SK-N-SH treated with all-trans-retinoic acid at 6 μM for 48 hours (cell line): ENCODE results near the gene RUFY3.

Experiments used
- ARNTL ChIP-seq: fragments of 450-650 bp; formaldehyde crosslinking; IDR thresholded peaks from 2 replicates; pipeline ENCODE4 v1.5.0; 2020; ENCODE audit warnings: low read depth, mild to moderate bottlenecking, moderate library complexity, borderline replicate concordance
- CREB5 ChIP-seq: fragments of 250-450 bp; sonication (Bioruptor Pico); IDR thresholded peaks from 2 replicates; pipeline ENCODE4 v1.5.1; 2020; ENCODE audit warnings: low read depth, mild to moderate bottlenecking, moderate library complexity
- CSDC2 ChIP-seq: fragments of 250-450 bp; sonication (Bioruptor Pico); IDR thresholded peaks from 2 replicates; pipeline ENCODE4 v1.5.0; 2020; ENCODE audit warnings: mild to moderate bottlenecking, moderate library complexity
- ISL1 ChIP-seq: fragments of 250-450 bp; sonication (Bioruptor Pico); IDR thresholded peaks from 2 replicates; pipeline ENCODE4 v2.1.2; 2022; ENCODE audit warnings: mild to moderate bottlenecking, moderate library complexity
- PPARA ChIP-seq: fragments of 250-450 bp; sonication (Bioruptor Pico); IDR thresholded peaks from 2 replicates; pipeline ENCODE4 v1.5.0; 2020; ENCODE audit warnings: mild to moderate bottlenecking, borderline replicate concordance
- RARB ChIP-seq: fragments of 250-450 bp; sonication (Bioruptor Pico); IDR thresholded peaks from 2 replicates; pipeline ENCODE4 v1.8.0; 2021; ENCODE audit warnings: mild to moderate bottlenecking, moderate library complexity
- ZC3H10 ChIP-seq: fragments of 250-450 bp; sonication (Bioruptor Pico); IDR thresholded peaks from 2 replicates; pipeline ENCODE4 v1.5.1; 2021; ENCODE audit warnings: mild to moderate bottlenecking, moderate library complexity
- ZFP3 ChIP-seq: fragments of 250-450 bp; sonication (Bioruptor Pico); IDR thresholded peaks from 2 replicates; pipeline ENCODE4 v1.5.0; 2020; ENCODE audit warnings: mild to moderate bottlenecking, moderate library complexity
- ZFP30 ChIP-seq: fragments of 450-650 bp; formaldehyde crosslinking; IDR thresholded peaks from 2 replicates; pipeline ENCODE4 v1.5.0; 2022; ENCODE audit warnings: mild to moderate bottlenecking, moderate library complexity
- TF ChIP-seq, protein P1 (sequence below): fragments of 250-450 bp; sonication (Bioruptor Pico); IDR thresholded peaks from 2 replicates; pipeline ENCODE4 v1.8.0; 2020; ENCODE audit warnings: mild to moderate bottlenecking, moderate library complexity, borderline replicate concordance

- TF ChIP-seq ZC3H10 (no peak), RARB (CRISPR knock-in tag) (no peak), CSDC2 (CRISPR knock-in tag) (no peak), CREB5 (no peak), ZFP3 (CRISPR knock-in tag) (no peak), ARNTL (CRISPR knock-in tag) (no peak), ISL1 (CRISPR knock-in tag) (no peak), ZFP30 (CRISPR knock-in tag) (no peak), PPARA (CRISPR knock-in tag) (no peak)
- TF ChIP-seq, protein P1, sequence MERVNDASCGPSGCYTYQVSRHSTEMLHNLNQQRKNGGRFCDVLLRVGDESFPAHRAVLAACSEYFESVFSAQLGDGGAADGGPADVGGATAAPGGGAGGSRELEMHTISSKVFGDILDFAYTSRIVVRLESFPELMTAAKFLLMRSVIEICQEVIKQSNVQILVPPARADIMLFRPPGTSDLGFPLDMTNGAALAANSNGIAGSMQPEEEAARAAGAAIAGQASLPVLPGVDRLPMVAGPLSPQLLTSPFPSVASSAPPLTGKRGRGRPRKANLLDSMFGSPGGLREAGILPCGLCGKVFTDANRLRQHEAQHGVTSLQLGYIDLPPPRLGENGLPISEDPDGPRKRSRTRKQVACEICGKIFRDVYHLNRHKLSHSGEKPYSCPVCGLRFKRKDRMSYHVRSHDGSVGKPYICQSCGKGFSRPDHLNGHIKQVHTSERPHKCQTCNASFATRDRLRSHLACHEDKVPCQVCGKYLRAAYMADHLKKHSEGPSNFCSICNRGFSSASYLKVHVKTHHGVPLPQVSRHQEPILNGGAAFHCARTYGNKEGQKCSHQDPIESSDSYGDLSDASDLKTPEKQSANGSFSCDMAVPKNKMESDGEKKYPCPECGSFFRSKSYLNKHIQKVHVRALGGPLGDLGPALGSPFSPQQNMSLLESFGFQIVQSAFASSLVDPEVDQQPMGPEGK: no peak
These were observed 127.5 kb downstream of the RUFY3 start for GRCh38 chr4:70849291-70849690.
